Measurements from ENCODE around the gene RPL14. TPM values are rescaled to one million over a fixed set of nuclear protein-coding genes. Genes with fewer than 3 reads are reported as not detected.
A peak's percentile ranks its signal among the peaks of the same experiment; 100 is the strongest.

The RPL14 gene
- total RNA-seq: 1,000 to 10,000 TPM; 1,149 to 1,386 TPM

DNA sequence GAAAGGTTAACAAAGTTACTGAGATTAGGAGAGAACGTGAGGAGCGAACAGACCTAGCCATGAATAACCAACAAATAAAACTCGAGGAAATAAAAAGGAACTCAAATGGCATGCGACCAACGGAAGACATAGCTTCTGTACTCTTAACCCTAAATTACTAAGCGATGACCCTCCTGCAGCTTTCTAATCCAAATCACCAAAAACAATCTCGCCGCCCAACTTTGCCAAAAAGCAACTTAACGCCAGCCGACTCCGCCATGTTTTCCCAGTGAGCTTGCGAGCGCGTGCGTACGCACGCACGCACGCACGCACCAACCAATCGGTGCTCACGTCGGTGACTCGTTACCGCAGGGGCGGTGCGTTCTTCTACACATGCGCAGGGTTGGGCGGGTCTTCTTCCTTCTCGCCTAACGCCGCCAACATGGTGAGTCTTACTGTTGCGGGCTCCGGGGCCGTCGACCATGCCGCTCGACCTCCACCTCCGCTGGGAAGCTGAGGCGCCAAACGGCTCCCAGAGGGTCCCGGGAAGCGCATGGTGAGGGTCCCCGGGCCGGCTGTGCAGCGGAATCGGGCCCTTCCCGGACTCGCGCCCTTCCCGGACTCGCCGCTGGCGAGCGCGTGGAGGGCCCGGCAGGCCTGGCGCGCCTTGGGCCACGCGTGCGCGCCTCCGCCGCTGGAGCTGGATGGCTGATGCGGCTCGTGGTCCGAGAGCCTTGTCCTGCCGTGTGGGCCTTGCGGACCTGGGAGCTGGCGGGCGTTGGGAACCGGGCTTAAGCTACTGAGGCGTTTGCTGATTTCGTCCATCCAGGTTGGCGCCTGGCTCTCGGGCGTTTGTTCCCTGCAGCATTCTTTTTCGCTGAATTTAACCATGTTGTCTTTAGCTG lies at the start of gene RPL14:
TSS of gene RPL14 (plus strand) at position 400 of the 884 bp plus-strand sequence. CDS start at position 533, 133 bp downstream.
- ATAC-seq (peak; percentile 86 to 89), DNase-seq (ENCODE audit: low spot score) (peak; percentile 94)
- H3K36me3 Mint-ChIP-seq: peaks cover 31% of the 10 kb centered on the region
- peak within 1 kb of the TSS; percentile 87 for H3K4me3 Mint-ChIP-seq
- peak within 1 kb of the TSS; percentile 92 to 96 for H3K27ac Mint-ChIP-seq
- no peaks in the 10 kb centered on the region for H3K27me3 Mint-ChIP-seq
- H3K4me1 Mint-ChIP-seq (ENCODE audit: low read depth in 2 of 2): peaks cover 40 to 43% of the 10 kb centered on the region in 2 donors
- H3K9me3 Mint-ChIP-seq: peaks cover 2% of the 10 kb centered on the region

DNA sequence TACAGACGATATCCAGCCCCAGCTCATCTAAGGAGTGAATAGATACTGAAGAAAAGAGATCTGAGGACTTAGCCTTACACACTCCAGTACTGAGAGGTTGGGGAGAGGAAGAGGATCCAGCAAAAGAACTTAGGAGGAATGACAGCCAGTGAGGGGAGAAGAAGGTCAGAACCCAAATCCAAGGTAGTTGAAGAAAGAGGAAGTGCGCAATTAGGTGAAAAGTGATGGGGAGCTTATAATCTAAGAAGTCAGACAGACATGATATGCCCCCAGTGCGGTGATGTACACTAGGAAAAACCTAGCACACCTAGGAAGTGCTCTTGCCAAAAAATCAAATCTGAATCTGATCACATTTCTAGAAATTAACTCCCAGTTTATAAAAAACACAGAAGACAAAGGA lies 49.5 kb upstream of the RPL14 start:
- no peaks in the 10 kb centered on the region for H3K36me3 Mint-ChIP-seq
- ATAC-seq (no peak), DNase-seq (ENCODE audit: low spot score) (no peak)
- H3K4me1 Mint-ChIP-seq (ENCODE audit: low read depth in 2 of 2): no peaks in the 10 kb centered on the region
- H3K4me3 Mint-ChIP-seq: no peak overlapping the region
- H3K27ac Mint-ChIP-seq: no peak overlapping the region
- peaks cover 0 to 8% of the 10 kb centered on the region in 2 donors for H3K27me3 Mint-ChIP-seq
- no peaks in the 10 kb centered on the region for H3K9me3 Mint-ChIP-seq

DNA sequence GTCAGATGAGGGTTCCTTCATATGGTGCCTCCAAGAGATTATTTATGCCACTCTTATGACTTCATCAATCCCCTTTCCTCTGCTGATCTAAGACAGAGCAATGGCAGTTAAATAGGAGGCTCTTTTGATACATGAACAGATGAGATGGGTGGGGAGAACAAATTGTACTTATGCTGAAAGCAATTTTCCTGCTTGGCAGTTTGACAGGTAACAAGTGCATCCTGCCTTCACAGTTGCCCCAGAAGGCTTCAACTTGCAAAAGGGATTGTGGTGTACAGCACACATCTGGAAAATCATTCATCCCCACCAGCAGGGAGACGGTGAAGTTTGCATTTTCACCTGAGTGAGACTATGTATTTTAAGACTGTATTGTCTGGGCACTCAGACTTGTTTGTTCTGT lies 42.9 kb upstream of the RPL14 start:
- DNase-seq (ENCODE audit: low spot score): no peak
- ATAC-seq: no peak
- H3K27ac Mint-ChIP-seq: no peak overlapping the region
- H3K27me3 Mint-ChIP-seq: peaks cover 0 to 8% of the 10 kb centered on the region in 2 donors
- H3K4me3 Mint-ChIP-seq: no peak overlapping the region
- H3K9me3 Mint-ChIP-seq: no peaks in the 10 kb centered on the region
- no peaks in the 10 kb centered on the region for H3K4me1 Mint-ChIP-seq (ENCODE audit: low read depth in 2 of 2)
- H3K36me3 Mint-ChIP-seq: no peaks in the 10 kb centered on the region

DNA sequence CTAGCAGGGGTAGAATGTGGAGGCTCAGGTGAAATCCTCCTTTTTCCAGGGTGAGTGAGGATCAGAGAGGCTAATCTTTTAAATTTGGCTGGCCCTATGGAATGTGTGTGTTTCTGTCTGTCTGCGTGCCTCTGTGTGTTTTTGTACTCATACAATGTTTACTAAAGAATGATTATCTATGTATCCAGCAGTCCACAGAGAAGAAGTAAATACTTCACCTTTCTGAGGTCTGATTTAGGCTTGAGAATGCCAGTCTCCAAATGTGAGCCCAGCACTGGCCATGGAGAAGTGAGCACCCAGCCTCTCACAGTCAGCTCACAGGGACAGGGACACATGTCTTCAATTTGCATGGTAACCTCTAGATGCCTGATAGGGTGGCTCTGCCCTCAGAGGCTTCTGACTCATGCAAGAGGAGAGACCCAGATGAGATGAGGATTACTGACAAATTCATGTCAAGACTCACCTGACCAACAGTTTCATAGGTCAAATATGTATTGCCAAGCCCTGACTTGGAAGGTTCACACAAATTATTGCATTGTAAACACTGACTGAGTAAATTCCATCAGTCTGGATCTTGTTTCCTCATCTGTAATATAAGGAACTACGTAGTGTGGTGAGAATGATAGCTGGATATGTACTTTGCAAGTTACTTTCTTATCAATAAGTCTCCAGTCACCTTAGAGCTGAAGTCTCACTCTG lies 39.1 kb upstream of the RPL14 start:
- no peak overlapping the region for H3K27ac Mint-ChIP-seq

DNA sequence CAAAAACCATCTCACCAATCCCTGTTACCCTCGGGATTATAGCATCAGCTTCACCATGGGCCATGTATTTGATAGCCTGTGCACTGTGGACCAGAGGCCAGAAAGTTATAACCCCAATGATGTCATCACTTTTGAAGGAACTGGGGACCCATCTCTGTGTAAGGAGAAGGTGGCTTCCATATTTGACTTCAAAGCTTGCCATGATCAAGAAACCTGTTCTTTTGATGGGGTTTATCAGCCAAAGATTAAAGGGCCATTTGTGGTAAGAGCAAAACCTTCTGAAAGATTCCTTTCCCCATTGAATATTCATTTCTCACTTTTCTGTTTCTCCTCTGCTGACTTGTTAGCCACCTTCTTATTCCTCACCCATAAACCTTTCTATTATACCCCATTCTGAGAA lies 34.3 kb upstream of the RPL14 start:
- no peaks in the 10 kb centered on the region for H3K27me3 Mint-ChIP-seq
- no peak overlapping the region for H3K4me3 Mint-ChIP-seq
- no peak for ATAC-seq
- DNase-seq (ENCODE audit: low spot score): no peak
- H3K27ac Mint-ChIP-seq: no peak overlapping the region
- no peaks in the 10 kb centered on the region for H3K9me3 Mint-ChIP-seq
- H3K4me1 Mint-ChIP-seq (ENCODE audit: low read depth in 2 of 2): no peaks in the 10 kb centered on the region
- H3K36me3 Mint-ChIP-seq: peaks cover 5% of the 10 kb centered on the region

More for the DNA sequence above, 39.1 kb upstream of the RPL14 start:
- Mint-ChIP-seq H3K9me3 (no peaks in the 10 kb centered on the region), H3K27me3 (no peaks in the 10 kb centered on the region), H3K36me3 (no peaks in the 10 kb centered on the region), H3K4me1 (ENCODE audit: low read depth in 2 of 2) (no peaks in the 10 kb centered on the region), H3K4me3 (no peak overlapping the region)
- DNase-seq (ENCODE audit: low spot score): no peak
- peak in 1 of 2 donors; percentile 32 for ATAC-seq

DNA sequence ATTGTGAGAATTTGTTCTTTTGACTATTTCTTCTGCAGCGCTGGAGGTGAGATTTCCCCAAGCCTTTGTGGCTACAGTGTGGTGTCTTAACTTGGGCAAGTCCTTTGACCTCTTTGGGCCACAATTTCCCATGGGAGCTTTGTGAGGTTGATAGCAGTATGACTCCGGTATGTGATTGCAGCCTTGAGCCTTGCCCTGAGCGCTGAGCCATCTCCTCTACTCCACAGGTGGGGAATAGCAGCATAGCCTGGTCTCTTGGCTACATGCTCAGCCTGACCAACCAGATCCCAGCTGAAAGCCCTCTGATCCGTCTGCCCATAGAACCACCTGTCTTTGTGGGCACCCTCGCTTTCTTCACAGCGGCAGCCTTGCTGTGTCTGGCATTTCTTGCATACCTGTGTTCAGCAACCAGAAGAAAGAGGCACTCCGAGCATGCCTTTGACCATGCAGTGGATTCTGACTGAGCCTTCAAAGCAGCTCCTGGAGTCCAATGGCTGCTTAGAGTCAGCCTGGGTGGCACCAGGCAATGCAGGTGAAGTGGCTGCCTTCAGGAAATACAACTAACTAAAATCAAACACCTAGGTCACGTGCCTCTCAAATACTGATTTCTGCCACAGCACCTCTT lies 30.0 kb upstream of the RPL14 start:
- H3K4me3 Mint-ChIP-seq: no peak overlapping the region

DNA sequence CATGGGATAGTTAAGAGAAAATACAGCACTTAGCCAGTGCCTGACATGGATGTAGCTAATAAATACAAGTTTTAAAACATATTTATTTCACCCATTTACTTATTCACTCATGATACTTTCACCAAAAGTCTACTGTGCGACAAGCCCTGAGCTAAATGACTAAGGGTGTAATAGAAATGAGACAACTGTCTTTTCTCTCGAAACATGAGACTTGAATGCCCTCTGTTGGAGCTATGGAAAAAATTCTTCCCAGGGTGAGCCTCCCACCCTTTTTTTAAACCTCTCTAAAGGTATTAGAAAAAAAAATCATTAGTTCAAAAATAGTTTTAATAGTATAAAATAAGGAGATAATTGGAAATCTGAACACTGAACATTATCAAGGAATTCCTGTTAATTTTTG lies 24.3 kb upstream of the RPL14 start:
- H3K9me3 Mint-ChIP-seq: no peaks in the 10 kb centered on the region

More for the DNA sequence above, 30.0 kb upstream of the RPL14 start:
- DNase-seq (ENCODE audit: low spot score) (no peak), ATAC-seq (no peak)
- H3K27ac Mint-ChIP-seq: no peak overlapping the region
- H3K36me3 Mint-ChIP-seq: peaks cover 5% of the 10 kb centered on the region
- H3K4me1 Mint-ChIP-seq (ENCODE audit: low read depth in 2 of 2): no peaks in the 10 kb centered on the region
- no peaks in the 10 kb centered on the region for H3K9me3 Mint-ChIP-seq
- no peaks in the 10 kb centered on the region for H3K27me3 Mint-ChIP-seq

DNA sequence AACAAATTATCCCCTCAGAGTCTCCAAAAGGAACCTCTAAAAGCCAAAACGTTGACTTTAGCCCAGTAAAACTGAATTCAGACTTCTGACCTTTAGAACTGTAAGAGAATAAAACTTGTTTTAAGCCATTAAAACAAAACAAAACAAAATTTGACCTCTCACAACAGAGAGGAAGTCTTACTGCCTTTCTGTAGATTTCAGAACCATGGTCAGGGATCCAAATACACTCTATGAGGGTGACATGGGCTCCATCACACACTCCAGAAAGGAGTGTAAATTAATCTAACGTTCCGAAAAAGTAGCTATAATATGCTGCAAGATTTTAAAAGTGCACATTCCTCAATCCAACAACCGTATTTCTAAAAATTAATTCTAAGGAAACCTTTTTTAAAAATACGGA lies 19.2 kb upstream of the RPL14 start:
- Mint-ChIP-seq H3K36me3 (no peaks in the 10 kb centered on the region), H3K4me3 (no peak overlapping the region)
- no peak for DNase-seq (ENCODE audit: low spot score)

More for the DNA sequence above, 24.3 kb upstream of the RPL14 start:
- no peaks in the 10 kb centered on the region for H3K36me3 Mint-ChIP-seq
- DNase-seq (ENCODE audit: low spot score): no peak
- H3K4me1 Mint-ChIP-seq (ENCODE audit: low read depth in 2 of 2): no peaks in the 10 kb centered on the region
- H3K4me3 Mint-ChIP-seq: no peak overlapping the region
- no peak for ATAC-seq
- H3K27ac Mint-ChIP-seq: no peak overlapping the region
- H3K27me3 Mint-ChIP-seq: no peaks in the 10 kb centered on the region

DNA sequence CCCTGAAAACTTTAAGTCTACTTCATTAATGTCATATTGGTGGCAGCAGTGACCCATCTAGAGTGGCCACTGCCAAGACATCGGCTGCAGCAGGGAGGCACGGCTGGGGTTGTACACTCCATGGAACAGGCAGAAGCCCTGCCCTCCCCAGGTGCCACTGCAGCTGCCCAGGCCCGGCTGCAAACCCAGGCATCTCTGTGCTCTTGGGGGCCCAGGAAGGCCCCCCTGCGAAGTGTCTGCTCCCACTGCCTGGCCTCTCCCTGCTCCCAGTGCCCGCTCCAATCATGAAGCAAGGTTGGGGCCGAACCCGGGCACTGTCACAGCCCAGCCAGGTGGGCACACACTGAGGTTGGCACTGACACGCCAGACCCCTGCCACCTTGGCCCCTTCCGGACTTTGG lies 12.1 kb upstream of the RPL14 start:
- no peak overlapping the region for H3K27ac Mint-ChIP-seq
- H3K4me3 Mint-ChIP-seq: no peak overlapping the region
- no peaks in the 10 kb centered on the region for H3K27me3 Mint-ChIP-seq
- DNase-seq (ENCODE audit: low spot score) (no peak), ATAC-seq (no peak)
- no peaks in the 10 kb centered on the region for H3K4me1 Mint-ChIP-seq (ENCODE audit: low read depth in 2 of 2)
- peaks cover 9% of the 10 kb centered on the region for H3K36me3 Mint-ChIP-seq
- H3K9me3 Mint-ChIP-seq: no peaks in the 10 kb centered on the region

More for the DNA sequence above, 19.2 kb upstream of the RPL14 start:
- no peaks in the 10 kb centered on the region for H3K9me3 Mint-ChIP-seq
- no peak for ATAC-seq
- H3K27me3 Mint-ChIP-seq: no peaks in the 10 kb centered on the region
- H3K27ac Mint-ChIP-seq: no peak overlapping the region
- H3K4me1 Mint-ChIP-seq (ENCODE audit: low read depth in 2 of 2): no peaks in the 10 kb centered on the region

DNA sequence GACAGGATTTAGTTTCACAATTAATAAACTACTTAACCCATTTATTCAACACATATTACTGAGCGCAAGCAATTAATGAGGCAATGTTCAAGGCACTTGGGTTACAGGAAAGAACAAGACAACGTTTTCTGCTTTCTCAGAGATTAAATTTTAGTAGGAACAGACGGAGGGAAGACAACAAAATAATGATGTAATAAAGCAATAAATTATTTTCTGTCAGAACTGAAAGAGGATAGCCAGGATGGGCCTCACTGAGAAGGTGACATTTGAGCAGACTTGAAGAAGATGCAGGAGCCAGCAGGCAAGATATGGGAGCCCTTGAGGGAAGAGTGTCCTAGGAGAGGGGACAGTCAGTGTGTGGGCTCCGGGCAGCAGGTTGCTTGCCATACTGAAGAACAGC lies 11.3 kb upstream of the RPL14 start:
- H3K4me1 Mint-ChIP-seq (ENCODE audit: low read depth in 2 of 2): no peaks in the 10 kb centered on the region
- no peak overlapping the region for H3K27ac Mint-ChIP-seq
- H3K27me3 Mint-ChIP-seq: no peaks in the 10 kb centered on the region
- H3K36me3 Mint-ChIP-seq: peaks cover 12% of the 10 kb centered on the region
- no peak for DNase-seq (ENCODE audit: low spot score)
- no peaks in the 10 kb centered on the region for H3K9me3 Mint-ChIP-seq
- ATAC-seq: no peak
- H3K4me3 Mint-ChIP-seq: no peak overlapping the region

DNA sequence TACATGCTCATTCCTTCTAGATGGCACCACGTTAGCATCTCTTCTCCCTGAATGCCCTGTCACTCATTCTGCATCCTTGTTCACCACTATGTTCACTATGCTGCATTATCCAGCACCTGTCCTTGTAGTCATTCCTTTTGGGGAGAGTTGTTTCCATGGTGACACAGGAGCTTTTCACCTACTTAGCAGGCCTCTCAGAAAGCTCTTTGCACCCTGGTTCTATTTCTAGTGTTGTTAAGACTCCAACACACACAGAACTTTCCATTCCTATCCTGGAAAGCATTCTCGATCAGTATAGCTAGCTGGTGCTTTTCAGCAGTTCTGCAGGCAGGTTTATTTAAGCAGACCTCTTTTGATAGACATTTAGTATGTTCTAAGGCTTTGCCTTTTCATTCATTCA lies 6.7 kb upstream of the RPL14 start:
- Mint-ChIP-seq H3K9me3 (no peaks in the 10 kb centered on the region), H3K27me3 (no peaks in the 10 kb centered on the region), H3K36me3 (peaks cover 12% of the 10 kb centered on the region), H3K4me3 (no peak overlapping the region), H3K27ac (no peak overlapping the region), H3K4me1 (ENCODE audit: low read depth in 2 of 2) (peaks cover 14 to 19% of the 10 kb centered on the region in 2 donors)
- ATAC-seq: no peak
- no peak for DNase-seq (ENCODE audit: low spot score)

DNA sequence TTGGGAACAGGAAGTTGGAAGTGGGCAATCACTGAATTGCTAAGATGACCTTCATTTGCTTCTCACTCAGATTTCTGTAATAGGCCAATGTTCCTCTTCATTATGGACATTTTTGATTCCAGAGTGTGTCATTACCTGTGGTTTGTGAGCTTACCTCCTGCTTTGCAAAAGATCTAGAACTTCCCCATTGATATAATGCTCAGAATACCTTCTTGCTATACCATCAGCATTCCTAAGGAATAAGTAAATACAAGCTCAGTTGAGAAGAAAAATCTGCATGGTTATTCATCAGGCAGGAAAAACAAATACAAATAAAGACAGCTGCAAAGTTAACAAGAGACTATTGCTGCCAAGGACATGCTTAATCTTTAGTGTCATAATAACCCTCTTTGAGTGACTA lies 5.6 kb upstream of the RPL14 start:
- H3K27ac Mint-ChIP-seq: peak overlapping the region; percentile 87 to 98
- no peak for ATAC-seq

DNA sequence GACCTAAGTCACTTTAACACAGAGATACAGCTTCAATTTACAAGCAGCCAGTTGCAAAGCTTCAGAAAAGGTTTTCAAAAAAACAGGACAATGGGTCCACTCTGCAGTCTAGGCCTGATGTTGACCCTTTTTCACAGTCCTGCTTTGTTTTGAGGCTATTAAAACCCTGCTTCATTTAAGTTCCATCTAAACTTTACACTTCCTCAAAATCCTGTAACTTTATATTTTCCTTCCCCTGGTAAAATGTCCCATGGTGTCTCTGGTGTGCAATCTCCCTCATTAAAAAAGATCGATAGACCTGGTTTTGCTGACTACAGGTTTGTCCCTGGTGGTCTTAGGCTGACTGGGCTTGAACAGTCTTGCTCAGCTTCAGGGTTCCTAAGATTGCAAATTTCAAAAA lies 5.1 kb upstream of the RPL14 start:
- Mint-ChIP-seq H3K36me3 (peaks cover 6% of the 10 kb centered on the region), H3K4me1 (ENCODE audit: low read depth in 2 of 2) (peaks cover 24 to 26% of the 10 kb centered on the region in 2 donors), H3K4me3 (peak overlapping the region; percentile 96), H3K27ac (peak overlapping the region; percentile 87 to 98), H3K27me3 (no peaks in the 10 kb centered on the region), H3K9me3 (peaks cover 2% of the 10 kb centered on the region)
- DNase-seq (ENCODE audit: low spot score): no peak
- no peak for ATAC-seq

More for the DNA sequence above, 5.6 kb upstream of the RPL14 start:
- H3K9me3 Mint-ChIP-seq: peaks cover 2% of the 10 kb centered on the region
- no peak overlapping the region for H3K4me3 Mint-ChIP-seq
- no peaks in the 10 kb centered on the region for H3K27me3 Mint-ChIP-seq
- H3K4me1 Mint-ChIP-seq (ENCODE audit: low read depth in 2 of 2): peaks cover 21 to 24% of the 10 kb centered on the region in 2 donors
- no peak for DNase-seq (ENCODE audit: low spot score)
- H3K36me3 Mint-ChIP-seq: peaks cover 6% of the 10 kb centered on the region

DNA sequence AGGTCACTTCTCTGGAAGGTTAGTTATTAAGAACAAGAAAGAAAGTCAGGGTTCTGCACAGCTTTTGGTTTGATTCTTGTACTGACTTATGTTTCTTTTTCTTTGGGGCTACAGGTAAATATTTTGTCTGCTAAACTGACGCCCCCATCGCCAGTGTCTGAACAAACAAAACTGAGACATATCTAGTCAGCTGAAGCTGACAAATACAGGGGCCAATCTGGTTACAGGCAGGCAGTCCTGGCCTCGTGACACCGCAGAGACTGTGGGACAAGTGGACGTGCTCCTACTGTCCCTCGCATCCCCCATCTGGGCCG lies 4.6 kb upstream of the RPL14 start:
- peaks cover 24 to 27% of the 10 kb centered on the region in 2 donors for H3K4me1 Mint-ChIP-seq (ENCODE audit: low read depth in 2 of 2)
- H3K9me3 Mint-ChIP-seq: peaks cover 2% of the 10 kb centered on the region
- H3K27ac Mint-ChIP-seq: peak overlapping the region; percentile 87 to 98
- peak overlapping the region; percentile 96 for H3K4me3 Mint-ChIP-seq
- no peaks in the 10 kb centered on the region for H3K27me3 Mint-ChIP-seq
- DNase-seq (ENCODE audit: low spot score) (no peak), ATAC-seq (no peak)
- peaks cover 6% of the 10 kb centered on the region for H3K36me3 Mint-ChIP-seq
